Hypothalamus (tissue), 51 donors: ENCODE data around the gene UBASH3B.
"Not testable (repeated sequence)": the region's sequence is repeated elsewhere in the genome, so short reads cannot be mapped to it uniquely, and the experiment has no call there.

Source experiments
- DNase-seq, 51 donors: peaks; one replicate each; lab custom pipeline; 2025; lab: John Stamatoyannopoulos, UW

The UBASH3B gene

GRCh38 chr11:122728561-122728960 lies 73.0 kb downstream of the UBASH3B start:
- DNase-seq, result no peak

DNA sequence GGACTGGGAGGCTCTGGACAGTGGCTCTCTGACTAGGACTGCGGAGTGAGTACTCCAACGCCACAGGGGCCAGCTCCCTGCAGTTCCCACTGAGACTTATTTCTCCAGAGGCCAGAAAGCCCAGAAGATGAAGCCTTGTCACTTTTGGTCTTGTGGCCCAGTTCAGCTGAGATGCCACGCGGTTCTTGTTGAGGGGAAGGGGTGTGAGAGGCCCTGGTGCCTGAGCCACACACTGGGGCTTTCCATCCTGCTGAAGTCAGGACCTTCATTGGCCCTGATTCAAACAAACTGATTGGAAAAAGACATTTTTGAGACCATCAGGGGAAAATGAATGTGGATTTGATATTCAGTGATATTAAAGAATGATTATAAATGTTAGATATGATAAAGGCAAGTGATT lies 73.6 kb downstream of the UBASH3B start:
- DNase-seq, result no peak

DNA sequence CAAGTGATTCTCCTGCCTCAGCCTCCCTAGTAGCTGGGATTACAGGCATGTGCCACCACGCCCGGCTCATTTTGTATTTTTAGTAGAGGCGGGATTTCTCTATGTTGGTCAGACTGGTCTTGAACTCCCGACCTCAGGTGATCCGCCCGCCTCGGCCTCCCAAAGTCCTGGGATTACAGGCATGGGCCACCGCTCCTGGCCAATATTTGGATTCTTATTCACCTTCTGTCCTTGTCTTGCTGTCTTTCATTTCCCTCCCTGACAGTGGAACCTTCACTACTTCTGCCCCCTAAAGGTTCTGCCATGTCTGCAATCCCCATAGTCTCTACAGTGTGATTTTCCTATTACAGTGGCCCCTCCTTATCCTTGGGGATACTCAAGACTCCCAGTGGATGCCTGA lies 75.2 kb downstream of the UBASH3B start:
- DNase-seq, result not testable (repeated sequence)

GRCh38 chr11:122731500-122731913 lies 76.0 kb downstream of the UBASH3B start:
- DNase-seq, result no peak

DNA sequence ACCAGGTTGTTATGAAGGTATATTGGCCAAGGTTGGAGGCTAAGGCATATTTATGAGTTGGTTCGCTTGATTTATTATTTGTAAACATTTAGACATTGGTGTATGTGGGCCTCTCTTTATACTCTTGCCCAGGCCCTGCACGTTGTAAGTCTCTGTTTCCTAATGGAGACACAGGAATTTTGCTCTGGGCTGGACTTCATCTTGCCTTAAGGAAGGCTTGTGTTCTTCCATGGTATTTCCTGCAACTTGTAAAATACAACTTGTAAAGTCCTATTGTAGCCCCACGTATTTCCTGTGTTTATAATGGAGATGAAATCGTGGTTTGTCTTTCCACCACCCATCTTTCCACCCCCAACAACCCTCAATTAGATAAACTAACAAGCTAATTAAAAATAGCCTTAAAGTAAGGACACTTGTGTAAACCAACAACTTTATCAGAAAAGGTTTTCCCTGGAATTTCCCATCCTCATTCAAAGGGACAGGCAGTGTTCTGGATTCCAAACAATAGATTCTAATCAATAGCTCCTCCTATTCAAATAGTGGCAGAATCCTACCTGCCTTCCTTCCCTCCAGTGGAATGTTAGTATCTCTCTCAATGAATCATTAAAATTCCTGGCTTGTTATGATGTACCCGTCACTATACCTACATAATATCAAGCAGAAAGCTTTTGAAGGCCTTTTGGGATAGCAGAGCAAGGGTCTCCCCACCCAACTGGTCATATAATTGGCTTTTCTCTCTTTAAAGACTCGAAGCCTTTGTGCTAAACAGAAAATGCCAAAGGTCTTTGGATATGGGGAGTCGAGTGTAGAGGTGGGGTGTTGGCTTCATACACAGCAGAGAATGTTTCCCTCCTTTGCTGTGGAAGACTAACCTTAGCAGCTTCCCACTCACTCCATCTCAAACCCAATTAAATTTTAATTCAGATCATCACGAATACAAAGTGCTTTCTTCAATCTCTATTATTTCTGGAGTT lies 77.1 kb downstream of the UBASH3B start:
- no peak for DNase-seq

GRCh38 chr11:122733318-122733717 lies 77.8 kb downstream of the UBASH3B start:
- peak in 2 of 51 donors; percentile 9 to 24 for DNase-seq

DNA sequence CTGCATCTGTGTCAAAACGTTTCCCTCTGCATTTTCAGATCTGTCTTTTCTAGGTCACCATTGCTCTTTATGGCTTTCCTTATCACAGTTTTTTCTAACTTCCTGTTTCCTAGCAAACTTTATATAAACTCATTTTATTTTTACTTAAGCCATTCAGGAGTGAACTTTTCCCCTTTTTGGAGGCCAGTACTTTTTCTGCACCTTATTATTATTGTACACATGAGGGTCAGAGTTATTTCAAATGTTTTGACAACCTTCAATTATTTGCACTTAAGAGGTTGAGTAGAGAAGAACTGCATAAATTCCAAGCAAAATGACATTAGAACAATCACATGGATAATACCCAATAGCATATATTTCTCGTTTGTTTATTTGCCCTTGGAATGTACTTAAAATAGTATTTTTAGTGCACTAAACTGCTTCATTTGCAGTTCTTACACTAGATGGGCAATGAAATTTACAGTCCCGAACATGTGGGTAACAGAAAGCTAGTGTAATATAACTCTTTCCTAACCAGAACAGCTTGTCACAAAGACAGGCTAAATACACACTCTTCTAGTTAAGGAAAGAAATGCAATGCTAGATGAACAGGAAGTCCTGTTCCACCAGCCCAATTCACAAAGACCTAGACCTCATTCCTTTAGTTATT lies 79.5 kb downstream of the UBASH3B start:
- no peak for DNase-seq

- no peak for DNase-seq
These were observed 82.6 kb downstream of the UBASH3B start for GRCh38 chr11:122737951-122738693.

DNA sequence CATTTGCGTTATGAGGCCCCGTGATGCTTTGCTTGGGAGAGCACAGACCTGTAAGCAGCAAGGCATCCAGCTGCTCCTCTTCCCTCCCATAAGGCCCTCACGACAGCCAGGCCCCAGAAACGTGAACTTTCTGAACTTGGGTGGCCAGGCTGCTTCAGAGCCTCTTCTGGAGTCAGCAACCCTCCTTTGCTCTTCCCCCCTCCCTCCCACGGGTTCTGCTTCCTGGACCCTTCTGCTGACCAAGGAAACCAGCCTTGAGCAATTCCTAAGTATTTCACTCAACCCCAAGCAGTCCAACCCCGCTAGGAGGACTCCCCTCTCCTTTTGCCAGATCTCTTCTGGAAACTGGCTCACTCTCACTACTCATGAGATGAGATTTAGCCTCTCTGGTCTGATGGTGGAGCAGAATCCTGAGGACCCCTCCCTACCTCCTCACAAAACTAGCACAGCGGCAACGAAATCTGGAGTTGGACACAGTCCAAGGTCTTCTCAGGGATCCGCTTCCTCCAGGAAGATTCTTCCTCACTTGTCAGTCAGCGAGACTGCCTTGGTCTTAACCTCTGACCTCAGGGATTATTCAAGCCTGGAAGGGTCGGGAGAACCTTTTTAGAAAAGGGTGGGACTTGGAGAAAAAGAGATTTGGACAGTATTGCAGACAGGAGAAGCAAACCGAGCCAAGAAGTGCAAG lies 86.2 kb downstream of the UBASH3B start:
- peak in 6 of 51 donors; percentile 11 to 33 (median 22) for DNase-seq

GRCh38 chr11:122742301-122743018 lies 86.9 kb downstream of the UBASH3B start:
- DNase-seq, result peak in 1 of 51 donors; percentile 11

- no peak for DNase-seq
These were observed 87.7 kb downstream of the UBASH3B start for GRCh38 chr11:122743097-122743741.

DNA sequence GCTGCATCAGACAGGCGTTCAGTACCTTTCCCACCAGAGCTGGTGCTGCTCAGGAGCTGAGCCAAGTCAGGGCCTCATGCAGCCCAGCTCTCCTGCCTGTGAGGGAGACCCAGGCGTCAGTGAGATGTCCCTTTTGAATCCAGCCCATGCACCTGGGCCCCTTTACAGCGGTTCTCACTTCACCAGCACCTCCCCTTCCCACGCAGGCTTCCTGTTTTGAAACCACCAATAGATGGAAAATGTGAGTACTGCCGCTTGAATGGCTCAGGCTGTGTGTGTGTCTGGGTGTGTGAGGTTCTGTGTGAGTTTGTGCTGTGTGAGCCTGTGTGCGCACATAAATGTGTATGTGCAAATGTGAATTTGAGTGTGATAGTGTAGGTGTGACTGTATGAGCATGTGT lies 88.4 kb downstream of the UBASH3B start:
- peak in 3 of 51 donors; percentile 9 to 12 (median 9) for DNase-seq

- no peak for DNase-seq
These were observed 88.8 kb downstream of the UBASH3B start for GRCh38 chr11:122744357-122744756.

DNA sequence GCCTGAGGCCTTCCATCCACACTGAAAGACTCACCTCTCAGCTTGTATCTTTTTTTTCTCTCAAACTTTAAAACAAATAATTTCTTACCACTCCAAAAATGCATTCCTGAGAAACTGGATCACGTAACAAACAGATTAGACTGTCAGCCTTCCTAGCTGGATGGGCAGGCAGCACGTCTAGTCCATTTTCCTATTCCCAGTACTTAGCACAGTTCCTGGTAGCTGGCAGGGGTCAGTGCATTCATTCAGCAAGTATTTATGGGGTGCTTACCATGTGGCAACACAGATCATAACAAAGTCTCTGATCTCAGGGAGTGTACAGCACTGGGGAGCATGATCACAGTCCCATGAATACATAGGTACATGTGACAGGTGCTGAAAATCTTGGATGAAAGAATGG lies 89.6 kb downstream of the UBASH3B start:
- no peak for DNase-seq

- peak in 1 of 51 donors; percentile 11 for DNase-seq
These were observed 90.5 kb downstream of the UBASH3B start for GRCh38 chr11:122746050-122746478.

GRCh38 chr11:122746611-122747244 lies 91.2 kb downstream of the UBASH3B start:
- DNase-seq, result no peak

DNA sequence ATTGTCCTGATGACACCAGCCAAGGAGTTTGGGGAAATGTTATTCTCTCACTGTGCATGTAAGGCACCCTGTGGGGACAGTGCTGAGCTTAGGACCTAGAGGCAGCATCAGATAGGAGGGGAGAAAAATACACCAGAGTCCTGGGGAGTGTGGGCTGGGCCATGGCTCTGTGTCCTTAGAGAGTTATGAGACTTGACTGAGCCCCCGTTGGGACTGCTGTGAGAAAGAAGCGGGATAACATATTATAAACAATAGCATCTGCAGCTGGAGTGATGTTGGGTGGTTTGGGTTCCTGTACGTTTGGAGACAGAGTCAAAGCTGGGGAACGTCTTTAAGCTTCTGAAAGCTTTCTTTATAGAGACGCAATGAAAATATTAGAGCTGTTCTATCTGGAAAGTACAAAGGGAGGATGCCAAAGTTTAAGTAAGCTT lies 91.8 kb downstream of the UBASH3B start:
- DNase-seq, result no peak

- peak in 13 of 51 donors; percentile 11 to 68 (median 18) for DNase-seq
These were observed 93.6 kb downstream of the UBASH3B start for GRCh38 chr11:122749005-122749687.
